Lower leg skin (tissue), 3 donors: ENCODE measurements around the gene NUP62.

ENCODE experiments used
- CTCF ChIP-seq, 3 donors: fragments of 450-650 bp; IDR thresholded peaks; one replicate each; pipeline ENCODE4 v1.5.1; 2016; ENCODE audit warnings: antibody characterized with exemption in 3 of 3, mild to moderate bottlenecking in 3 of 3, moderate library complexity in 2 of 3
- POLR2A ChIP-seq, 2 donors: fragments of 450-650 bp; IDR thresholded peaks; one replicate each; pipeline ENCODE4 v1.6.1; 2016 to 2017; ENCODE audit warnings: antibody characterized with exemption in 2 of 2, mild to moderate bottlenecking in 1 of 2, moderate library complexity in 1 of 2

- no peak for TF ChIP-seq CTCF (IDR thresholded peaks at IDR 0.05)
- TF ChIP-seq POLR2A (IDR thresholded peaks at IDR 0.05), result no peak
Measured at GRCh38 chr19:49871349-49871985, 57.8 kb downstream of the NUP62 start.
